ENCODE data around the gene TLE2.

Gene TLE2

DNA sequence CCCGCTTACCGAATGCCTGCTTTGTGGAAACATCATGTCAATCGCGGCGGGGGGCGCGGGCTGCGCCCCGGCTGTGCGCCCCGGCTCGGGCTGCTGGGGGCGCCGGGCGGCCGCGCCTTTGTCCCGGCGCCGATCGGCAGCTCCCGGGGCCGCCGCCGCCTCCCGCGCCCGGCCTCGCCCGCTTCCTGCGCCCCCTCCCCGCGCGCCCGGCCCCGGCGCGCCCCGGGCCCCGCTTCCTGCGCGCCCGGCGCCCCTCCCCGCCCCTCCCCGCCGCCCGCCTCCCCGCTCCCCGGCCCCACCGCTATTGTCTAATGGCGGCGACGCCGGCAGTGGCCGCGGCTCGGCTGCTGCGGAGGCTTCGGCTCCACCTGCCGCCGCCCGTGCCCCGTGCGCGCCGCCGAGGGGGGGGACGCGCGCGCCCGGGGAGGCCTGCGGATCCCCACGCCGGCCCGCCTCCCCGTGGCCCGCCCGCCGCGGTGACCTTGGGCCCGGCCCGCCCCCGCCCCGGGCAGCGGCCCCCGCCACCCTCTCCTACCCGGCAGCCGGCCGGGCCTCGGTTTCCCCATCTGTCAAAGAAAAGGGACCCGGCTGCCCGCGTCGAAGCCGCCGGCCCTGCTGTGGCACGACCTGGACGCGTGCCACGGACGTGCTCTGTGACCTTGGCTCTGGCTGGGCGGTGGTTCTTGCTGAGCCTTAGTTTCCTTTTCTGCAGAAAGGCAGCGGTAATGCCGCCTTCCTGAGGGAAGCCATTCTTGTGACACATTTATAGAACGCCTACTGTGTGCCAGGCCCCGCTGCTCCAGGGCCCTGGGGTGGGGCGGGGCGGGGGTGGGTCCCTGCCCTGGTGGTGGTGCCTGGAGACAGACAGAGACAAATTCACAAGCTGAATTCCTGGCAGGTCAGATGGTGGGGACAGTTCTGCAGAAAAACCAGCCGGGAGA, 33.4 kb upstream of the TLE2 start, which contains the start of gene TLE5:
TSS of gene TLE5 (minus strand) at position 331 of the 941 bp plus-strand sequence. CDS start at position 36, 295 bp downstream.
- TF ChIP-seq, protein P1, sequence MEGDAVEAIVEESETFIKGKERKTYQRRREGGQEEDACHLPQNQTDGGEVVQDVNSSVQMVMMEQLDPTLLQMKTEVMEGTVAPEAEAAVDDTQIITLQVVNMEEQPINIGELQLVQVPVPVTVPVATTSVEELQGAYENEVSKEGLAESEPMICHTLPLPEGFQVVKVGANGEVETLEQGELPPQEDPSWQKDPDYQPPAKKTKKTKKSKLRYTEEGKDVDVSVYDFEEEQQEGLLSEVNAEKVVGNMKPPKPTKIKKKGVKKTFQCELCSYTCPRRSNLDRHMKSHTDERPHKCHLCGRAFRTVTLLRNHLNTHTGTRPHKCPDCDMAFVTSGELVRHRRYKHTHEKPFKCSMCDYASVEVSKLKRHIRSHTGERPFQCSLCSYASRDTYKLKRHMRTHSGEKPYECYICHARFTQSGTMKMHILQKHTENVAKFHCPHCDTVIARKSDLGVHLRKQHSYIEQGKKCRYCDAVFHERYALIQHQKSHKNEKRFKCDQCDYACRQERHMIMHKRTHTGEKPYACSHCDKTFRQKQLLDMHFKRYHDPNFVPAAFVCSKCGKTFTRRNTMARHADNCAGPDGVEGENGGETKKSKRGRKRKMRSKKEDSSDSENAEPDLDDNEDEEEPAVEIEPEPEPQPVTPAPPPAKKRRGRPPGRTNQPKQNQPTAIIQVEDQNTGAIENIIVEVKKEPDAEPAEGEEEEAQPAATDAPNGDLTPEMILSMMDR (IDR thresholded peaks at IDR 0.05; ENCODE audit: insufficient read depth, low read length, missing control alignments), result no peak
- CTCF ChIA-PET, result interaction anchor here (0.8 to 2.3 kb wide), 5 partner anchors 10 to 112 kb away, joined by 3 to 7 read pairs (median 4); no protein-coding TSS in a partner anchor
- peak within 1 kb of the TSS; percentile 76 for H3K4me3 ChIP-seq (ENCODE audit: low read depth, low read length)
- POLR2A ChIA-PET, result interaction anchor here (1.0 to 1.5 kb wide), 2 partner anchors 10 to 27 kb away, joined by 3 read pairs; no protein-coding TSS in a partner anchor
- DNase-seq (ENCODE audit: low read depth, low spot score), result no peak

DNA sequence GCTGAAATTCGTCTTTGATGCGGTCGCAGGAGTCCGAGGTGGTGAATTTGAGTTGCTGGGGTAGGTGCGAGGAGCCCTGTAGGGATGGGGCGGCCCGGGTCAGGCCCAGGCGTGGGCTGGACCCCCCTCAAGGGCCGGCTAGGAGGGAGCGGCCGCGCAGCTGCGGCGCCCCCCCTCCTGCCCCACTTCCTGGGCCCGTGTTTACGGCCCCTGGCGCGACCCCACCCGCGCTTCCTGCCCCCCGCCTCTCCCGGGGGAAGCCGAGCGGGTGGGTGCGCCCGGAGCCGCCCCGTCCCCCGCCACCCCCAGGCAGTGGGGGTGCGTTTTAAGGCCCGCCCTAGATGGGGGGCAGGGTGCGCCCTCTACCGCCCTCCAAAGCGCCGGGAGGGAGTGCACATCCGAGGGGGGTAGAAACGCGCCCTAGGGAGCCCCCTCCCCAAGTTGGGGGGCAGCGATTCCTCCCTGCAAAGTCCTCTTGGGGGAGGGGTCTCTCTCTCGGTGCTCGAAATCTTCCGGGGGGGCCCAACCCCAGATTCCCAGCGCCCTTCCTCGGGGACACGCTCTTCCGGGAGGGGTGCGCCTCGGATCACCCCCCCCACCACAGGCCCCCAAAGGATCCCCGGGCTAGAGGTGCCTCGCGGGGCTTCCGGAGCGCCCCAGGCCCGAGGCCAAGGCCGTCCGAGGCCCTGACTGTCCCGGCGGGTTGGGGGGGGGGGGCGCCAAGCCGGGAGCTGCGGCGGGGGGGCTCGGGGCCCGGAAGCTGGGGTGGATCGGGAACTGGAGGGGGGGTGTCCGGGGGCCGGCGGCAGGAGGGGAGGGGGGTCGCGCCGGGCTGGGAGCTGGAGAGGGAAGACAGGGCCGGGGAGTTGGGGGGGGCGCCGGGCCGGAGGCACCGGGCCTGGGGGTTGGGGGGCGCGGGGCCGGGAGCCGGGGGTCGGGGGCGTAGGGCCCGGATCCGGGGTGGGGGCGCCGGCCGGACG, 32.4 kb upstream of the TLE2 start:
- TF ChIP-seq, protein P1 (IDR thresholded peaks at IDR 0.05; ENCODE audit: insufficient read depth, low read length, missing control alignments), result peak; percentile 41
- DNase-seq (ENCODE audit: low read depth, low spot score), result no peak
- ChIA-PET CTCF (interaction anchor here (0.8 to 4.0 kb wide), 8 partner anchors 9 to 111 kb away, joined by 3 to 27 read pairs (median 4); no protein-coding TSS in a partner anchor), POLR2A (interaction anchor here (1.0 to 1.5 kb wide), 3 partner anchors 9 to 111 kb away, joined by 3 read pairs; no protein-coding TSS in a partner anchor)
- H3K4me3 ChIP-seq (ENCODE audit: low read depth, low read length), result peak overlapping the region; percentile 76

DNA sequence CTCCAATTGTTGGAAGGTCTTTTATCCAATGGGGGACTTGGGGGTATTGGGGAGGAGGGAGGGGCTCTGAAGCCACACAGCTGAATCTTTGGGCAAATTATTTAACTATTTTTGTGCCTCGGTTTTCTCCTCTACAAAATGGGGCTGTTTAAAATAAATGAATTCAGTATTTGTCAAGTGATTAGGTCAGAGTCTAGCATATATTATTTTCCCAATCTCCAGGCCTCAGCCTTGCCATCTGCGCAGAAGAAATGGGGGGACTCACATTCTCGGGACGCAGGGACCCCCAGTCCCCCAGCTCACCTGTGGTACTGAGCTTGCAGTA, 31.7 kb upstream of the TLE2 start:
- ChIA-PET CTCF (interaction anchor here (0.8 to 4.0 kb wide), 5 partner anchors 8 to 107 kb away, joined by 3 to 27 read pairs (median 4); no protein-coding TSS in a partner anchor), POLR2A (interaction anchor here (1.0 kb wide), 1 partner anchor 110 kb away, joined by 3 read pairs; no protein-coding TSS in a partner anchor)
- TF ChIP-seq, protein P1 (IDR thresholded peaks at IDR 0.05; ENCODE audit: insufficient read depth, low read length, missing control alignments), result no peak
- peak overlapping the region; percentile 76 for H3K4me3 ChIP-seq (ENCODE audit: low read depth, low read length)
- no peak for DNase-seq (ENCODE audit: low read depth, low spot score)

DNA sequence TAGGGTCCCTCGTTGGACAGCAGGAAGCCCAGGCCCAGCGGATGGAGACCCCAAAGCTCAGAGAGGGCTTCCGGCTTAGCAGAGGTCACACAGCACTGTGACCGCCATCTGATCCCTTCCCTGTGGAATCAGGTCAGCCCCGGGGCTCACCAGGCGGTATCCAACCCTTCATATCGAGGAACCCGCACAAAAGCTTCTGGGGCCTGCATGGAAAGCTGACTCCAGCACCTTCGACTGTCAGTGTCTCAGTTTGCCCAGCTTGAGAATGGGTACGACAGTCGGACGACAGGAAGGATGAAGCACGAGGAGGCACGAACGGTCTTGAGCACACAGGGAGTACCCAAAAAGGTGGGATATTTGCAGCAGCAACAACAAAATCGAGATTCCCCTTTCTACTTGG, 30.6 kb upstream of the TLE2 start:
- no peak for DNase-seq (ENCODE audit: low read depth, low spot score)
- POLR2A ChIA-PET, result no interaction called here

DNA sequence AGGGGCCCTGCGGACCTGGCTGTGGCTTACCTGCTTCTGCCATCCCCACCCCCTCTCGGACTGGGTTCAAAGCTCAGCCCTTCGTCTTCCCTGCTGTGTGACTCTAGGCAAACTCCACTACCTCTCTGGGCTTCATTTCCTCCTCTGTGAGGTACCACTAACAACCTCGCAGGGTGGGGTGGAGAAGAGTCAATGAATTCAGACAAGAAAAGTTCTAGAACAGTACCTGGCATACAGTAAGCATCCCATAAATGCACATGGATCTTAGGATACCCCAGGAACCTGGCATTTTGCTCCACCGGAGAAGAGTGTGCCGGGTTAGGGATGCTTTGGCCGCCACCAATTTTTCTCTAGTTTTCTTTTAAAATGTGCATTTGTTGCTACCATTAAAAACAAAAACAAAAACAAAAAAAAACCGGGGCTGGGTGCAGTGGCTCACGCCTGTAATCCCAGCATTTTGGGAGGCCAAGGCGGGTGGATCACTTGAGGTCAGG, 29.8 kb upstream of the TLE2 start:
- TF ChIP-seq, protein P1 (IDR thresholded peaks at IDR 0.05; ENCODE audit: insufficient read depth, low read length, missing control alignments), result no peak
- ChIA-PET POLR2A (no interaction called here), CTCF (interaction anchor here (0.6 to 4.0 kb wide), 2 partner anchors 17 to 33 kb away, joined by 3 to 27 read pairs; no protein-coding TSS in a partner anchor)
- no peak for DNase-seq (ENCODE audit: low read depth, low spot score)
- no peak overlapping the region for H3K4me3 ChIP-seq (ENCODE audit: low read depth, low read length)

More for the DNA sequence above, 30.6 kb upstream of the TLE2 start:
- no peak overlapping the region; the same call in 1 of the 2 replicates for H3K4me3 ChIP-seq (ENCODE audit: low read depth, low read length)
- CTCF ChIA-PET, result interaction anchor here (4.0 kb wide), 1 partner anchor 16 kb away, joined by 27 read pairs; no protein-coding TSS in a partner anchor
- TF ChIP-seq, protein P1 (IDR thresholded peaks at IDR 0.05; ENCODE audit: insufficient read depth, low read length, missing control alignments), result no peak

Measured in AG04449 (cell line).